SK-N-SH (cell line): ENCODE results near the gene FYTTD1. TPM values are rescaled to one million over a fixed set of nuclear protein-coding genes. Genes with fewer than 3 reads are reported as not detected.
A peak's percentile ranks its signal among the peaks of the same experiment; 100 is the strongest.

Experiments
- CTCF ChIA-PET: fragments of 300-600, 350-600 bp; formaldehyde crosslinking; extraction: SDS; loops from one replicate; lab custom pipeline; 2021; lab: Yijun Ruan, JAX
- POLR2A ChIA-PET: fragments of 350-600 bp; sonication (Branson Sonifier 250); formaldehyde crosslinking; extraction: SDS; loops from one replicate; lab custom pipeline; 2020; ENCODE audit warnings: antibody characterized with exemption, inconsistent platforms; lab: Yijun Ruan, JAX
- DNase-seq: peaks from one replicate; pipeline ENCODE4 v3.0.0; 2012
- H2AFZ ChIP-seq: fragments of 200-600 bp; sonication (generic); 2 replicates; pipeline ENCODE4 v1.8.1; 2016; ENCODE audit warnings: antibody characterized with exemption, mild to moderate bottlenecking, low read depth
- H3F3A ChIP-seq: fragments of 200-600 bp; sonication (generic); replicated peaks from 2 replicates; pipeline ENCODE3; 2016; ENCODE audit warnings: antibody characterized with exemption, mild to moderate bottlenecking; ENCODE audit not compliant: insufficient read depth
- H3K27ac ChIP-seq, 2 experiments: fragments of 200-500 bp in 1 of 2; fragments of 200-600 bp in 1 of 2; sonication (Bioruptor generic) in 1 of 2; sonication (generic), shearing (Covaris generic) in 1 of 2; 2 replicates each; pipeline versions ENCODE4 v1.5.1 to v1.6.1; 2014 to 2016; ENCODE audit warnings: low read depth in 2 of 2, inconsistent platforms in 1 of 2, low read length in 1 of 2, mild to moderate bottlenecking in 1 of 2, mixed read lengths in 1 of 2
- H3K27me3 ChIP-seq: fragments of 200-600 bp; sonication (generic), shearing (Covaris generic); 2 replicates; pipeline ENCODE4 v1.6.1; 2016; ENCODE audit warnings: mixed run types; ENCODE audit not compliant: insufficient read depth
- H3K36me3 ChIP-seq, 2 experiments: fragments of 200-500 bp in 1 of 2; fragments of 200-600 bp in 1 of 2; sonication (Bioruptor generic) in 1 of 2; sonication (generic) in 1 of 2; replicated peaks in 1 of 2; 2 replicates each; pipeline versions ENCODE3 to v1.5.1; 2014 to 2016; ENCODE audit warnings: low read length in 1 of 2, mild to moderate bottlenecking in 1 of 2; ENCODE audit not compliant: insufficient read depth in 2 of 2, control insufficient read depth in 1 of 2
- H3K4me1 ChIP-seq, 2 experiments: fragments of 200-500 bp in 1 of 2; fragments of 200-600 bp in 1 of 2; sonication (Bioruptor generic) in 1 of 2; sonication (generic), shearing (Covaris generic) in 1 of 2; 2 replicates each; pipeline versions ENCODE4 v1.5.1 to v1.6.1; 2014 to 2016; ENCODE audit warnings: low read depth in 1 of 2, low read length in 1 of 2, mixed run types in 1 of 2; ENCODE audit not compliant: insufficient read depth in 2 of 2, control insufficient read depth in 1 of 2
- H3K4me2 ChIP-seq: fragments of 200-600 bp; sonication (generic), shearing (Covaris generic); 2 replicates; pipeline ENCODE4 v1.6.1; 2017; ENCODE audit warnings: mixed run types
- H3K4me3 ChIP-seq, 2 experiments: fragments of 200-500 bp in 1 of 2; fragments of 200-600 bp in 1 of 2; sonication (Bioruptor generic) in 1 of 2; sonication (generic), shearing (Covaris generic) in 1 of 2; 2 replicates each; pipeline versions ENCODE4 v1.5.1 to v1.8.1; 2014 to 2016; ENCODE audit warnings: low read depth in 2 of 2, inconsistent platforms in 1 of 2, low read length in 1 of 2, mild to moderate bottlenecking in 1 of 2, mixed read lengths in 1 of 2, moderate library complexity in 1 of 2
- H3K79me2 ChIP-seq: fragments of 200-600 bp; sonication (generic); 2 replicates; pipeline ENCODE4 v1.8.1; 2017; ENCODE audit warnings: mild to moderate bottlenecking; ENCODE audit not compliant: insufficient read depth
- H3K9ac ChIP-seq: fragments of 200-600 bp; sonication (generic); 2 replicates; pipeline ENCODE4 v1.6.1; 2017; ENCODE audit warnings: mixed run types
- H3K9me2 ChIP-seq: fragments of 200-600 bp; sonication (generic); 2 replicates; pipeline ENCODE4 v1.6.1; 2017; ENCODE audit warnings: mixed run types
- H3K9me3 ChIP-seq: fragments of 200-600 bp; sonication (generic); 2 replicates; pipeline ENCODE4 v1.6.1; 2017; ENCODE audit warnings: mixed run types, mild to moderate bottlenecking, moderate library complexity
- H4K20me1 ChIP-seq: fragments of 200-600 bp; sonication (generic); 2 replicates; pipeline ENCODE4 v1.6.1; 2017; ENCODE audit warnings: mild to moderate bottlenecking, mixed run types; ENCODE audit not compliant: insufficient read depth
- CHD2 ChIP-seq: fragments of 150-350 bp; IDR thresholded peaks from 2 replicates; pipeline ENCODE4 v1.6.1; 2018; ENCODE audit warnings: low read length; ENCODE audit not compliant: partially characterized antibody
- EP300 ChIP-seq, 2 experiments: IDR thresholded peaks; 2 replicates each; pipeline versions ENCODE4 v1.4.0 to v1.6.1; 2012; ENCODE audit warnings: borderline replicate concordance in 1 of 2, low read depth in 1 of 2, low read length in 1 of 2
- MEF2A ChIP-seq: IDR thresholded peaks from 2 replicates; pipeline ENCODE4 v1.4.0; 2012; ENCODE audit warnings: low read depth, borderline replicate concordance
- MXI1 ChIP-seq: IDR thresholded peaks from 2 replicates; pipeline ENCODE4 v1.6.1; 2012; ENCODE audit warnings: mild to moderate bottlenecking, low read depth, low read length, improper control_type of control experiment
- NRF1 ChIP-seq: IDR thresholded peaks from 2 replicates; pipeline ENCODE4 v1.6.1; 2012; ENCODE audit warnings: low read depth, mild to moderate bottlenecking, low read length
- RCOR1 ChIP-seq: fragments of 150-350 bp; IDR thresholded peaks from 2 replicates; pipeline ENCODE4 v1.6.1; 2017; ENCODE audit warnings: antibody characterized with exemption, low read length
- RFX5 ChIP-seq: IDR thresholded peaks from 2 replicates; pipeline ENCODE4 v1.6.1; 2012; ENCODE audit warnings: mild to moderate bottlenecking, improper control_type of control experiment, low read length
- SIN3A ChIP-seq: IDR thresholded peaks from 2 replicates; pipeline ENCODE4 v1.6.1; 2012; ENCODE audit warnings: low read depth, mild to moderate bottlenecking, low read length, moderate library complexity, borderline replicate concordance
- TAF1 ChIP-seq: IDR thresholded peaks from 2 replicates; pipeline ENCODE4 v1.6.1; 2012; ENCODE audit warnings: low read depth, mild to moderate bottlenecking, low read length, moderate library complexity, borderline replicate concordance
- TCF12 ChIP-seq: IDR thresholded peaks from 2 replicates; pipeline ENCODE4 v1.4.0; 2012
- YY1 ChIP-seq: IDR thresholded peaks from 2 replicates; pipeline ENCODE4 v1.4.0; 2012; ENCODE audit warnings: low read depth, mild to moderate bottlenecking
- WGBS: methylation state at CpG from one replicate; pipeline ENCODE4 v1.1.6; 2017; ENCODE audit warnings: low lambda C conversion rate; 5-methylcytosine and 5-hydroxymethylcytosine counted together
- polyA plus RNA-seq, 3 experiments: library from polyadenylated mRNA; depleted of rRNA; stranded (reverse); fragments of >200 nt; gene quantifications; 2 replicates each; pipeline ENCODE4 v1.2.3, GENCODE V29; 2012
- TF ChIP-seq, protein P1 (sequence below): fragments of 150-350 bp; IDR thresholded peaks from 2 replicates; pipeline ENCODE4 v1.6.1; 2017; ENCODE audit warnings: antibody characterized with exemption, low read length, low read depth, borderline replicate concordance
- TF ChIP-seq, protein P2 (sequence below): IDR thresholded peaks from 2 replicates; pipeline ENCODE4 v1.4.0; 2012; ENCODE audit warnings: low read depth
- TF ChIP-seq, protein P3 (sequence below): fragments of 200-600 bp; sonication (generic); IDR thresholded peaks from 2 replicates; pipeline ENCODE4 v1.6.1; 2017; ENCODE audit warnings: antibody characterized with exemption, mild to moderate bottlenecking, moderate library complexity

FYTTD1 gene
- polyA plus RNA-seq, 1 of the 3 experiments (the other 2 are of a cell fraction) = 14.7 TPM

DNA sequence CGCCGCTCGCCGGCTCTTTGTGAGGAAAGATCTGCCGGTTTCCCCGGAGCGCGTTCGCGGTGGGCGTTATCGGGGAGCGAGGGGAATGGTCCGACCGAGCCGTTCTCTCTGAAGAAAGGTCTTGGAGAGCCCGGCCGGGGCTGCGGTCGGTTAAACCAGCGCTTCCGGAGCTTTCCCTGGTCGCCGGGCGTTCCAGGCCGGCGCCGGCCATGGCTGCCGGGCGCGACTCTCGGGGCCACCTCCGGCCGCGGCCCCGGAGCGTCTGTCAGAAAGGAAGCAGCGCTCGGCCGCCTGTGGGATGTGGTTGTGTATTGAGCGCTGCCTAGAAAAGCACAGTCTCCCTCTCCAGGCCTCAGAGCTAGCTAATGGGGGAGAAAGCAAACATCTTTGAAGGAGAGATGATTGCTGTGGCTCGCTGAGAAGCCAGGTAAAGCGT is 731 bp downstream of the FYTTD1 start:
- peak overlapping the region; percentile 82 for H3K9ac ChIP-seq
- peak overlapping the region; percentile 75 to 77 for H3K4me3 ChIP-seq
- peak overlapping the region; percentile 80; the same call in 1 of the 2 replicates for H2AFZ ChIP-seq
- CTCF ChIA-PET = no interaction called here
- peaks cover 45% of the 10 kb centered on the region for H4K20me1 ChIP-seq
- H3K4me1 ChIP-seq = peaks cover 0 to 10% of the 10 kb centered on the region in 2 experiments; a peak in 3 of 4 replicates
- DNase-seq = peak; percentile 84
- no peaks in the 10 kb centered on the region for H3K9me2 ChIP-seq
- peak overlapping the region; percentile 76 for H3K4me2 ChIP-seq
- TF ChIP-seq RFX5 (no peak), RCOR1 (no peak), CHD2 (no peak), MXI1 (peak; percentile 79), EP300 (IDR thresholded peaks at IDR 0.05; ENCODE audit: borderline replicate concordance in 1 of 2, low read depth in 1 of 2, low read length in 1 of 2) (no peak), SIN3A (0 out of 2 replicates have a peak, but pooled peaks have one; percentile 64), YY1 (peak; percentile 73), MEF2A (no peak), NRF1 (no peak), TCF12 (no peak), TAF1 (no peak)
- TF ChIP-seq, protein P1, sequence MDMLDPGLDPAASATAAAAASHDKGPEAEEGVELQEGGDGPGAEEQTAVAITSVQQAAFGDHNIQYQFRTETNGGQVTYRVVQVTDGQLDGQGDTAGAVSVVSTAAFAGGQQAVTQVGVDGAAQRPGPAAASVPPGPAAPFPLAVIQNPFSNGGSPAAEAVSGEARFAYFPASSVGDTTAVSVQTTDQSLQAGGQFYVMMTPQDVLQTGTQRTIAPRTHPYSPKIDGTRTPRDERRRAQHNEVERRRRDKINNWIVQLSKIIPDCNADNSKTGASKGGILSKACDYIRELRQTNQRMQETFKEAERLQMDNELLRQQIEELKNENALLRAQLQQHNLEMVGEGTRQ = no peak
- TF ChIP-seq, protein P2, sequence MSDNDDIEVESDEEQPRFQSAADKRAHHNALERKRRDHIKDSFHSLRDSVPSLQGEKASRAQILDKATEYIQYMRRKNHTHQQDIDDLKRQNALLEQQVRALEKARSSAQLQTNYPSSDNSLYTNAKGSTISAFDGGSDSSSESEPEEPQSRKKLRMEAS = 0 out of 2 replicates have a peak, but pooled peaks have one; percentile 18
- TF ChIP-seq, protein P3, sequence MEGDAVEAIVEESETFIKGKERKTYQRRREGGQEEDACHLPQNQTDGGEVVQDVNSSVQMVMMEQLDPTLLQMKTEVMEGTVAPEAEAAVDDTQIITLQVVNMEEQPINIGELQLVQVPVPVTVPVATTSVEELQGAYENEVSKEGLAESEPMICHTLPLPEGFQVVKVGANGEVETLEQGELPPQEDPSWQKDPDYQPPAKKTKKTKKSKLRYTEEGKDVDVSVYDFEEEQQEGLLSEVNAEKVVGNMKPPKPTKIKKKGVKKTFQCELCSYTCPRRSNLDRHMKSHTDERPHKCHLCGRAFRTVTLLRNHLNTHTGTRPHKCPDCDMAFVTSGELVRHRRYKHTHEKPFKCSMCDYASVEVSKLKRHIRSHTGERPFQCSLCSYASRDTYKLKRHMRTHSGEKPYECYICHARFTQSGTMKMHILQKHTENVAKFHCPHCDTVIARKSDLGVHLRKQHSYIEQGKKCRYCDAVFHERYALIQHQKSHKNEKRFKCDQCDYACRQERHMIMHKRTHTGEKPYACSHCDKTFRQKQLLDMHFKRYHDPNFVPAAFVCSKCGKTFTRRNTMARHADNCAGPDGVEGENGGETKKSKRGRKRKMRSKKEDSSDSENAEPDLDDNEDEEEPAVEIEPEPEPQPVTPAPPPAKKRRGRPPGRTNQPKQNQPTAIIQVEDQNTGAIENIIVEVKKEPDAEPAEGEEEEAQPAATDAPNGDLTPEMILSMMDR = 0 out of 2 replicates have a peak, but pooled peaks have one; percentile 10
- WGBS = 3% methylated on average over 5 of the region's 43 CpGs
- H3K9me3 ChIP-seq = no peaks in the 10 kb centered on the region
- H3K79me2 ChIP-seq = peaks cover 48% of the 10 kb centered on the region
- POLR2A ChIA-PET = no interaction called here
- H3K27ac ChIP-seq = peak overlapping the region; percentile 91 to 94
- no peaks in the 10 kb centered on the region for H3K27me3 ChIP-seq
- no peaks in the 10 kb centered on the region for H3K36me3 ChIP-seq
- peaks cover 51% of the 10 kb centered on the region for H3F3A ChIP-seq
